HG02852 (cell line): ENCODE data around the gene SMAD7.

Experiments used
- ATAC-seq: cut with Tn5 transposase; IDR thresholded peaks from one replicate; pipeline ENCODE4 v1.9.1; 2021; ENCODE audit warnings: mild to moderate bottlenecking, moderate library complexity; ENCODE audit not compliant: unreplicated experiment

SMAD7 gene

DNA sequence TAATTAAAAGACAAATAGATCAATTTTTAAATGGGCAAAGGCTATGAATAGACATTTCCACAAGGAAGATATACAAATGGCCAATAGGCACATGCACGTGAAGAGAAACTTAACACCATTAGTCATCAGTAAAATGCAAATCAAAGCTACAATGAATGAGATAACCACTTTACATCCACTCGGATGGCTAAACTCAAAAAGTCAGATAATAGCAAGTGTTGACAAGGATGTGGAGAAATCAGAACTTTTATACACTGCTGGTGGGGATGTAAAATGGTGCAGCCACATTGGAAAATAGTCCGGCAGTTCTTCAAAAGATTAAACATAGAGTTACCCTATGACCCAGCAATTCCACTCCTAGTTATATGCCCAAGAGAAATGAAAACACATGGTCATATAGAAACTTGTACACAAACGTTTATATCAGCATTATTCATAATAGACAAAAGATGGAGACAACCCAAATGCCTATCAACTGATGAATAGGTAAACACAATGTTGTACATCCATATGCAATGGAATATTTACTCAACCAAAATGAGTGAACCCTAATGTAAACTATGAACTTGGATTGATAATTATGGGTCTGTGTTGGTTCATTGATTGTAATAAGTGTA lies 51.1 kb downstream of the SMAD7 start:
- ATAC-seq, result no peak

DNA sequence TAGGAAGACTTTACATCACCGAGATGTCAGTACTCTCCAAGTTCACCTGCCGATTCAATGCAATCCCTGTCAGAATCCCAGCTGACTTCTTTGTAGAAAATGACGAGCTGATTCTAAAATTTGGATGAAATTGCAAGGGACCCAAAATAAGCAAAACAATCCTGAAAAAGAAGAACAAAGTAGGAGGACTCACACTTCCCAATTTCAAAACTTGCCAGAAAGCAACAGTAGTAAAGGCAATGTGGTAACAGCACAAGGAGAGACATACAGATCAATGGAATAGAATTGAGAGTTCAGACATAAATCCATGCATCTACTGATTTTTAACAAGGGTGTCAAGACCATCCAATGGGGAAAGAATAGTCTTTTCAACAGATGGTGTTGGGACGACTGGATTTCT lies 52.2 kb downstream of the SMAD7 start:
- ATAC-seq, result no peak

DNA sequence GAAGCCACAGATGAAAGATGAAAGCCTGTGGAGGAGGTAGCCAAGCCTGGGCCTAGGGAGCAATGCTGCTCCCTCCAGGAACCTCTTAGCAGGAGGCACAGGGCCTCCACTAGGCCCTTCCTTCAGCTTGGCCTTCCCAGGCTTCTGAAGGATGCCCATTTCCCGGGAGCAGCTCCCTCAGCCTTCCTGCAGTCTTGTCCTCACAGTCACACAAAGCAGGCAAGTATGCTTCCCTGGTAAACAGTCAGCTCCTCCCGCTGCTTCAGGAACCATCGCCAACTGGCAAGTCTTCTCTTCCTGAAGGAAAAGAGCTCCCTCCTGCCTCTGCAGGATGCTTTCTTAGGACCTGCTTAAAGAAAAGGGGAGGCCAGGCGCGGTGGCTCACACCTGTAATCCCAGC lies 53.2 kb downstream of the SMAD7 start:
- ATAC-seq, result no peak

DNA sequence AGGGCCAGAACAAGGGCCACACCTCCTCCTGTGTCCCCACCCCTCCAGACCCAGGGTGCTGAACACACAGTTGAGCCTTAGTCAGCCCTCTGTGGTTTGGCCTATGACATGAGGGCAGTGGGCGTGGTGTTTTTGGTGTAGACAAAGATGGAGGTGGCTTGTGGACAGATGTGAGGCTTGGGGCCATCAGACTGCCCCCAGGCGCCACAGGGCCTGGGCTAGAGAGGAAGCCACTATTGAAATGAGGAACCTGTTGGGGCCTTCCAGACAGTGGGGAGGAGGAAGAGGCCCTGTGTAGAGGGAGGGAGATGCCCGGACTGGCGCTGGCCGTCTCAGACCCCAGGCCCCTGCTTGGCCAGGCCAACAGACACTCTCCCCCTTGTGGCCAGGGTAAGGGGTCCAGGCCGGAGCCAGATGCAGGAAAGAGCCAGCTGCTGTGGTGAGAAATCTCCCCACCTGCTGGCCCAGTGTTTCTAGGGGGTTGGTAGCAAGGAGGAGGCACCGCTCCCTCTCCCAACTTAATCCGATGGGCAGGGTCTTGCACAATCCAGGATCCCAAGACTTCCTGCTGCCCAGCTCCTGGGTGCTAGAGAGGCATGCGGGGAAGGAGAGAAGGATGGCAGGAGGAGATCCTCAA lies 53.8 kb downstream of the SMAD7 start:
- no peak for ATAC-seq

DNA sequence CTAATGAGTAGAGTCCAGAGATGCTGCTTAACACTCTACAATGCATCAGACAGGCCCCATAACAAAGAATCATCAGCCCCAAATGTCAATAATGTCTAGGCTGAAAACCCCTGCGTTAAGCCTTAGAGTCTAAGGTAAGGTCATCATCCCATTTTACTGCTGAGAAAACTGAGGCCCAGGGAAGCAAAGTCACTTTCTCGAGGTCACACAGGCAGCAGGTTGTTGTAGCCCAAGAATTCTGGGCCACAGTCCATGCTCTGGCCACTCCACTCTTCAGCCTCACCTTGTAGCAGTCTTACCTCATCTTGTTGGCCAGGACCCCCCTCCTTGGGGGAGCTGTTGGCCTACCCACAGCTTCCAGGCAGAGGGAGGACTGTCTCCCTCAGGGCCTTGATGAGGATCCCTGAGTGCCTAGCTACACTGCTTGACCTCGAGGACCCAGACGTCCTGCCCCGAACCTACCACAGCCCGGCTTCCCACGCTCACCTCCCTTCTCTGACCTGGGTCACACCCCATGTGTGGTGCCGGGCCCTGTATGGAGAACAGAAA lies 54.4 kb downstream of the SMAD7 start:
- no peak for ATAC-seq

GRCh38 chr18:48894799-48895346 lies 55.9 kb downstream of the SMAD7 start:
- no peak for ATAC-seq

- no peak for ATAC-seq
Observed at GRCh38 chr18:48893608-48894600, 56.9 kb downstream of the SMAD7 start.

- no peak for ATAC-seq
Observed at GRCh38 chr18:48893061-48893607, 57.6 kb downstream of the SMAD7 start.

GRCh38 chr18:48892146-48892855 lies 58.5 kb downstream of the SMAD7 start:
- no peak for ATAC-seq

- ATAC-seq, result no peak
Observed at GRCh38 chr18:48891721-48892120, 59.0 kb downstream of the SMAD7 start.

DNA sequence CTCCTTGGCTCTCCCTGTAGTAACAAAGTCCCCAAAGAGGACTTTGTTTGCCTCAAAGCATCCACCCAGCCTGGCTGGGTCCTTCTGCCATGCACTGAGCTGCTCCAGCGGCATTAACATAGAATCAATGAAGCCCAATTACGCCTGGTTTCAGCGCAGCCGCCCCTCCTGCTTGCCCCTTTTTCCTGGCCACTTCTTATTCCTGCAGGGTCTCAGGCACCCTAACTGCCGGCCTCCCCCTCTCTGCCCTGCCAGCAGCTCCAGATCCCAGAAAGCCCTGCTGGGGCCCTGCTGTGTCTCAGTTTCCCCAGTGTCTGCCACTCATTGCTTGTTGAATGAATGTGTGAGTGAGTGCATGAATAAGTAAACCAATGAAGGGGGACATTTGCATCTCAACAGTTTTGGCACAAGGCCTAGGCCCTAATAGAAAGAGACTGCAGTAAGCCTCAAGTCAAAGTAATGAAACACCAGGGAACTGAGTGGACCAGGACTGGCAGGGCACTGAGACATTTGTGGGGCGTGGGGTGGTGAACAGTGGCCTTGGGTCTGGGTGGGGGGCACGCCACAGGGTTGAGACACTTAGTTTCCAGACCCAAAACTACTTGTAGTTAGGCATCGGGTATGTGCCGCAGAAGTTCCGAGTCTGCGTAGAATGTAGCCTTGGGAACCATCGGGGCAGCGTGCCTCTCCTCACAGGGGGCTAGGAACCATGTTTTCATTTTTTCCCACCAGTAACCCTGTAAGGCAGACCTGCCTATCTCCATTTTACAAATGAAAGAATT lies 60.6 kb downstream of the SMAD7 start:
- no peak for ATAC-seq

DNA sequence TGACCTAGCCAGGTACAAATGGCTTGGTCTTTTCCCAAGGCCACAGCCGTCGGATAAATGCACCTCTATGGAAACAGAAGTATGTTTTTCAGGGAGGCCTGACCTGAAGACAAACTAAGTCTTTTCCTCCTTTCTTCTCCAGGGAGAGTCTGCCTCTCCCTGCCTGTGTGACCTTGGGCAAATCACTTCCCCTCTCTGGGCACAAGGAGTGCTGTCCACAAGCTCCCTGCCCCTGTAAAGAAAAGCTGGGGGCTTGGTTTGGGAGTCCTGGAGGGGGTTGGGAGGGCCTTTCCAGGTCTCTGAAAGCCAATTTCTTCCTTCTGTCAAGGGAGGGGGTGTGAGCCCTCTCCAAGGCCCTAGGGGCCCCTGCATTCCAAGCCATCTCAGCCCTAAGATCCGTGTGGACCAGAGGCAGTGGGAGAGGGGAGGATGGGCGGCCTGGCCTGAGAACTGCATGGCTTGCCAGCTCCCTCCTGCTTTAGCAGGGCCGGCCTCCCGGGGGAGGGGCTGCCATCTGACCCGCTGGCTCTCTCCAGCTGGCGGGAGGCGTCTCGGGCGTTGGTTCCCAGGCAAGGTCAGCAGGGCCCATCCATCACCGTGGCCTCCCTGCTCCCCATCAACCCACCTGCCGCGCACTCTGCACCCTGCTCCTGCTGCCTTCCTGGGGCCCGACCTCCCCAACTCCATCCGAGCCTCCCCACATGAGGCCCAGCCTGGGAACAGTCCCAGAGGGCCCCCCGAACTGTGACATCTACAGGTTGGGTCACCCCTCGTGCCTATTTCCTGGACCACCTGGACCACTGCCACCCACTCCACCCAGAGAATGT lies 61.4 kb downstream of the SMAD7 start:
- ATAC-seq, result no peak

DNA sequence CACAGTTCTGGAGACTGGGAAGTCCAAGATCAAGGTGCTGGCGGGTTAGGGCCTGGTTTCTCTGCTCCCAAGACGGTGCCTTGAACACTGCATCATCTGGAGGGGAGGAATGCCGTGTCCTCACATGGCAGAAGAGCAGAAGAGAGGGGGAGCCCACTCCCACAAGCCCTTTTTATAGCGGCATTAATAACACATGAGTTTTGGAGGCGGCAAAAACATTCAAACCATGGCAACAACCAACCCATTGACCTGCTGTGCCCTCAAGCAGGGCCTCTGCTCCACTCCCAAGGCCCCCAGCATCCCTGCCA lies 62.0 kb downstream of the SMAD7 start:
- ATAC-seq, result no peak

DNA sequence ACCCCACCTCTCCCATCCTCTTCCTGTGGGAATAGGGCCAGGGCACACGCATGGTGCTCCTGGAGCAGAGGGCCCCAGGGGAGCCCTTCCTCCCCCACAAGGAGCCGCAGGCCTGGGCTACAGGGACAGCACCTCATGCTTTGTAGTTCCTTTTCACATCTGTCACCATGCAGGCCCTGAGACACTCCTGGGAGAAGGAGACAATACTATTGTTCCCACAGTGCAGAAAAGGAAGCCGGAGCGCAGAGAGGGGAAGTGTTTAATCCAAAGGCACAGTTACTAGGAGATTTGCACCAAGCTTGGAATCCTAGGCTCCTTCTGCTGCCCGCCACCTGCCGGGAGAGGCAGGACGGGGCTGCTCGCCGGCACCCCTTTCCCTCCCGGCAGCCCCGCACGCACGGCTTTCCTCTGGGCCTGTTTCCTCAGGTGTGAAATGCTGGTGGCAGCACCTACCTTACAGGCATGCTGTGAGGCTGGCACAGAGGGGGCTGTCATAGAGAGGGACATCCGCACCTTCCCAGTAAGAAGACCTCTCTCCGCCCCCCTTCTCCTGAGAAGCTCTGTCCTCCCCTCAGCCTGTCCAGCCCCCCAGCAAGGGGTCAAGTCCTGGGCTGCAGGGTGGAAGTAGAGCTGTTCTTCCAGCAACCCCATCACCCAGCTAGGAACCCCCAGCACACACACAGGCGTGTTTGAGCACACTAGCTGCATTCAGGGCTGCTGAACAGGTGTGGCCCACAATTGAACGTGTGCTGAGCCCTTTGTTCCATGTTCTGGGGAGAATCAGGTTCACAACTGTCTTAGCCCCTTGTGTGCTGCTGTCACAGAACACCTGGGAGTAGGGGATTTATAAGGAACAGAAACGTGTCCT lies 62.6 kb downstream of the SMAD7 start:
- ATAC-seq, result no peak

- ATAC-seq, result no peak
Observed at GRCh38 chr18:48887294-48887904, 63.4 kb downstream of the SMAD7 start.

DNA sequence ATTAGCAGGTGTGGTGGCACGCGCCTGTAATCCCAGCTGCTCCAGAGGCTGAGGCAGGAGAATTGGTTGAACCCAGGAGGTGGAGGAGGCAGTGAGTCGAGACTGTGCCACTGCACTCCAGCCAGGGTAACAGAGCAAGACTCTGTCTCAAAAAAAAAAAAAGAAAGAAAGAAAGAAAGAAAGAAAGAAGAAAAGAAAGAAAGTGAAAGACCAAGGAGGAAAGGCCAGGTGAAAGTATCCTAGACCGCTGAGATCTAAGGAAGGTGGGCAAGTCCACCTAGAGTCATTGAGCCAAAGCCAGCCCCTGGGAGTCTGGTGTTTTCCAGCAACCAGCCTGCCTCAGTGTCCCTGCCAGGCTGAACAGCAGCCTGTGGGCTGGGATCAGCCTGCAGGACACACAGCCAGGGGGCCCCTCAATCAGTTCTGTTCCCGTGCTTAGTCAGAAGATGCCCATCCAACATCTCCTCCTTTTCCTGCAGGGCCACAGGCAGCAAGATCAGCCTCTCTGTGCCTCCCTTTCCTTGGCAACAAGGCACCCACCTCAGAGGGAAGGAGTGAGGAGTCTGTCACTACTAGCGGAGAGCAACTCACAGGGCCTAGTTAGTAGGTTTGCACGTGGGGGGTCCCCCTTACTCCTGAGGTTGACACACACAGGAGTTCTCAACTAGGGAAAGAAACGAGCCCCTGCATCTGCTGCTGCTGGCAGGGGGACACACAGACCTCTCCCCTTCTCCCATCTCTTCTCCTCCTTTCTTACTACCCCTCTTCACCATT lies 64.1 kb downstream of the SMAD7 start:
- no peak for ATAC-seq

DNA sequence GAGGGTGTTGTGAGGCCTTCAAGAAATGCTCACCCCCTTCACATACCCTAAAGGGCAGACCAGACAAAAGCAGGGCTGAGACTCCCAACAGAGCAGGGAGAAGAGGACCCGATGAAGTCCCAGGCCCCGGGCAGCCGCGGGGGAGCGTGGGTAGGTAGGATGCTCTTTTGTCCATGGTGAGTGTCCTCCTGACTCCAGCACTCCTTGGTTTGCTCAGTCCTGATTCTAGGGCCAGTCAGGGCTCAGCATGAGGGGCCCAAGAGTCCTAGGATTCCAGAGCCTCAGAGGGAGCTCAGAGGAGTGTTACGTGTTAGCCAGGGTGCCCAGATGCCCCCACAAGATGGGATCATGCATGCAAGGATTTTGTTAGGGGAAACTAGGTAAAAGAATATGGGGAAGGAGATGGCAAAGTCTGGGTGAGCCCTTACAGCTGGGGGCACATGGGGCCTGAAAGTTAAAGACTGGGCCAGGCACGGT lies 64.8 kb downstream of the SMAD7 start:
- ATAC-seq, result no peak
